Vagina (tissue), 2 donors: Measurements from ENCODE around the gene ZNF598. TPM values are rescaled to one million over a fixed set of nuclear protein-coding genes. Genes with fewer than 3 reads are reported as not detected.
"Not testable (repeated sequence)": the region's sequence is repeated elsewhere in the genome, so short reads cannot be mapped to it uniquely, and the experiment has no call there.

Experiments
- DNase-seq, 2 donors: peaks; one replicate each; pipeline ENCODE4 v3.0.0-alpha.2; 2017; ENCODE audit errors: extremely low spot score in 2 of 2
- H3K27ac ChIP-seq: fragments of 200-600 bp; sonication (generic); one replicate; pipeline ENCODE4 v1.5.1; 2019
- H3K27me3 ChIP-seq: fragments of 200-600 bp; sonication (generic); one replicate; pipeline ENCODE4 v1.5.1; 2019
- H3K36me3 ChIP-seq, 2 donors: fragments of 200-600 bp; sonication (generic); one replicate each; pipeline ENCODE4 v1.5.1; 2017 to 2019
- H3K4me1 ChIP-seq: fragments of 200-600 bp; sonication (generic); one replicate; pipeline ENCODE4 v1.5.1; 2019
- H3K4me3 ChIP-seq, 2 donors: fragments of 200-600 bp; sonication (generic); 1 replicate in 1 of 2; 2 replicates in 1 of 2; pipeline ENCODE4 v1.5.1; 2016 to 2019
- H3K9me3 ChIP-seq: fragments of 200-600 bp; sonication (generic); one replicate; pipeline ENCODE4 v1.5.1; 2019
- POLR2A ChIP-seq, 2 donors: fragments of 450-650 bp; IDR thresholded peaks; one replicate each; pipeline ENCODE4 v1.6.1; 2017; ENCODE audit warnings: antibody characterized with exemption in 2 of 2, mild to moderate bottlenecking in 2 of 2, moderate library complexity in 2 of 2
- POLR2AphosphoS5 ChIP-seq, 2 donors: sonication (generic); formaldehyde crosslinking; IDR thresholded peaks; one replicate each; pipeline ENCODE4 v1.9.0; 2017; ENCODE audit warnings: antibody characterized with exemption in 2 of 2, mild to moderate bottlenecking in 2 of 2, low read depth in 1 of 2; ENCODE audit not compliant: insufficient read depth in 1 of 2
- intact Hi-C: fragments of 100-400 bp; cut with DNase I; formaldehyde crosslinking; loops from one replicate; pipeline ENCODE4 v1.15.1; 2023
- total RNA-seq: library from RNA; depleted of rRNA; stranded (reverse); fragments of >200 nt; gene quantifications from one replicate; pipeline ENCODE4 v1.2.3, GENCODE V29; 2016
- TF ChIP-seq, protein P1 (sequence below), 3 experiments: fragments of 450-650 bp in 2 of 3; fragments of 200-600 bp in 1 of 3; sonication (generic) in 1 of 3; IDR thresholded peaks; one replicate each; pipeline ENCODE4 v1.5.1; 2017 to 2019; ENCODE audit warnings: antibody characterized with exemption in 3 of 3, mild to moderate bottlenecking in 2 of 3, moderate library complexity in 2 of 3

Gene ZNF598
- total RNA-seq, 1 donor from 2014 or later, result 51.8 TPM

DNA sequence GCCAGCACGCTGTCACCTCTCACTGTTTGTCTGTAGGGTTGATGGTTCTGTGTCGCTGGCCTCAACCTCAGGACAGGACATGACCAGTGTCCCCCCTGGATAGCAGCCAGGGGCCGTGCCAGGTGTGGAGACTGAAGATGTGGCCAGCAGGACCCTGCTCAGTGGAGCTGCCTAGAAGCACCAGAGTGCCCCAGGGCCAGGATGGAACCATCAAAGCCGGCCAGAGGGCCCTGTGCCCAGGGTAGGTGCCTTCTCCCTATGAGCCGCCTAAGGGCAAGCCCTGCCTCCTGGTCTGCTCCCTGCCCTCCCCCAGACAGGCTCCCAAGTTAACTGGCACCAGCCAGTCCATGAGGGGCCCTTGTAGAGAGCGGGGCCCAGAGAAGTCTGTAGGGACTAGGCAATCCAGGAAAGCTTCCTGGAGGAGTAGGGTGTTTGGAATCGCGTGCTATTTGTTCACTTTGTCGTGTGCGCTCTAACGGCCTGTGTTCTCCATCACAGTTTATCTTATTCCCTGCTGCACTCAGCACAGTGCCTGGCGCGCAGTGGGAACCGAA lies 50.8 kb downstream of the ZNF598 start:
- no peak for DNase-seq
- H3K4me1 ChIP-seq, result peaks cover 31% of the 10 kb centered on the region
- H3K27ac ChIP-seq, result peak overlapping the region; percentile 79
- no peaks in the 10 kb centered on the region for H3K9me3 ChIP-seq
- intact Hi-C loops, result no loop called here
- H3K4me3 ChIP-seq, result peak overlapping the region; percentile 73 to 81
- H3K27me3 ChIP-seq, result no peaks in the 10 kb centered on the region
- peaks cover 0 to 31% of the 10 kb centered on the region in 2 donors for H3K36me3 ChIP-seq
- no peak for TF ChIP-seq POLR2AphosphoS5 (IDR thresholded peaks at IDR 0.05; ENCODE audit: insufficient read depth in 1 of 2, low read depth in 1 of 2)
- TF ChIP-seq, protein P1, sequence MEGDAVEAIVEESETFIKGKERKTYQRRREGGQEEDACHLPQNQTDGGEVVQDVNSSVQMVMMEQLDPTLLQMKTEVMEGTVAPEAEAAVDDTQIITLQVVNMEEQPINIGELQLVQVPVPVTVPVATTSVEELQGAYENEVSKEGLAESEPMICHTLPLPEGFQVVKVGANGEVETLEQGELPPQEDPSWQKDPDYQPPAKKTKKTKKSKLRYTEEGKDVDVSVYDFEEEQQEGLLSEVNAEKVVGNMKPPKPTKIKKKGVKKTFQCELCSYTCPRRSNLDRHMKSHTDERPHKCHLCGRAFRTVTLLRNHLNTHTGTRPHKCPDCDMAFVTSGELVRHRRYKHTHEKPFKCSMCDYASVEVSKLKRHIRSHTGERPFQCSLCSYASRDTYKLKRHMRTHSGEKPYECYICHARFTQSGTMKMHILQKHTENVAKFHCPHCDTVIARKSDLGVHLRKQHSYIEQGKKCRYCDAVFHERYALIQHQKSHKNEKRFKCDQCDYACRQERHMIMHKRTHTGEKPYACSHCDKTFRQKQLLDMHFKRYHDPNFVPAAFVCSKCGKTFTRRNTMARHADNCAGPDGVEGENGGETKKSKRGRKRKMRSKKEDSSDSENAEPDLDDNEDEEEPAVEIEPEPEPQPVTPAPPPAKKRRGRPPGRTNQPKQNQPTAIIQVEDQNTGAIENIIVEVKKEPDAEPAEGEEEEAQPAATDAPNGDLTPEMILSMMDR (IDR thresholded peaks at IDR 0.05), result no peak
- no peak for TF ChIP-seq POLR2A (IDR thresholded peaks at IDR 0.05)

DNA sequence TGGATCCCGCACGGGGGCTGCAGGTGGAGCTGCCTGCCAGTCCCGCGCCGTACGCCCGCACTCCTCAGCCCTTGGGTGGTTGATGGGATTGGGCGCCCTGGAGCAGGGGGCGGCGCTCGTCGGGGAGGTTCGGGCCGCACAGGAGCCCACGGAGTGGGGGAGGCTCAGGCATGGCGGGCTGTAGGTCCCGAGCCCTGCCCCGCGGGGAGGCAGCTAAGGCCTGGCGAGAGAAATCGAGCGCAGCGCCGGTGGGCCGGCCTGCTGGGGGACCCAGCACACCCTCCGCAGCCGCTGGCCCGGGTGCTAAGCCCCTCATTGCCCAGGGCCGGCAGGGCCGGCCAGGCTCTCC lies 51.5 kb downstream of the ZNF598 start:
- H3K4me3 ChIP-seq, H3K27me3 ChIP-seq, H3K27ac ChIP-seq, H3K9me3 ChIP-seq, DNase-seq, intact Hi-C loops: not testable (repeated sequence)
- Histone ChIP-seq H3K4me1 (peaks cover 24% of the 10 kb centered on the region), H3K36me3 (peaks cover 0 to 25% of the 10 kb centered on the region in 2 donors)

DNA sequence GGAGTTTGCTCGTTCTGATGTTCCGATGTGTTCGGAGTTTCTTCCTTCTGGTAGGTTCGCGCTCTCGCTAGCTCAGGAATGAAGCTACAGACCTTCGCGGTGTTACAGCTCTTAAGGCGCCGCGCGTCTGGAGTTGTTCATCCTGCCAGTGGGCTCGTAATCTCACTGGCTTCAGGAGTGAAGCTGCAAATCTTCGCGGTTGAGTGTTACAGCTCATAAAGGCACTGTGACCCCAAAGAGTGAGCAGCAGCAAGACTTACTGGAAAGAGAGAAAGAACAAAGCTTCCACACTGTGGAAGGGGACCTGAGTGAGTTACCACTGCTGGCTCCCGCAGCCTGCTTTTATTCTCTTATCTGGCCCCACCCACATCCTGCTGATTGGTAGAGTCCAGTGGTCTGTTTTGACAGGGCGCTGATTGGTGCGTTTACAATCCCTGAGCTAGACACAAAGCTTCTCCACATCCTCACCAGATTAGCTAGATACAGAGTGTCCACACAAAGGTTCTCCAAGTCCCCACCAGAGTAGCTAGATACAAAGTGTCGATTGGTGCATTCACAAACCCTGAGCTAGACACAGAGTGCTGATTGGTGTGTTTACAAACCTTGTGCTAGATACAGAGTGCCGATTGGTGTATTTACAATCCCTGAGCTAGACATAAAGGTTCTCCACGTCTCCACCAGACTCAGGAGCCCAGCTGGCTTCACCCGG lies 52.0 kb downstream of the ZNF598 start:
- H3K27ac ChIP-seq, H3K4me3 ChIP-seq, DNase-seq, H3K27me3 ChIP-seq, H3K9me3 ChIP-seq, intact Hi-C loops: not testable (repeated sequence)
- H3K4me1 ChIP-seq, result peaks cover 21% of the 10 kb centered on the region
- H3K36me3 ChIP-seq, result peaks cover 0 to 20% of the 10 kb centered on the region in 2 donors

DNA sequence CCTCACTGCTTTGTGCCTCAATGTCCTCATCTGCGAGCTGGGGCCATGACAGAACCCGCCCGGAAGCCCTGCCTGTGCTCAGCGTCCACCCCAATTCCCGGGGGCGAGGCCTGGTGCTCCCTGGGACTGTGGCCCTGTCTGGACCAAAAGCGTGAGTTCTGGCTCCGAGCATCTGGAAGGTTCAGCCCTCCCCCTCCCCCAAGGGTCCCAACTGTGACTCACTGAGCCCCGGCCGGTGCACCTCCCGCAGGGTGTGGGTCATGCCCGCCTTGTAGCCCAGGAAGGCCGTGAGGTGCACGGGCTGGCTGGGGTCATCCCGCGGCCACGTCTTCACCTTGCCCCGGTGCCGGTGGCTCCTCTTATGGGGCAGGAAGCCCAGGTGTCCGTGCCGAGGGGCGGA lies 55.9 kb downstream of the ZNF598 start:
- TF ChIP-seq POLR2AphosphoS5 (IDR thresholded peaks at IDR 0.05; ENCODE audit: insufficient read depth in 1 of 2, low read depth in 1 of 2), result no peak
- TF ChIP-seq, protein P1 (IDR thresholded peaks at IDR 0.05), result no peak
- TF ChIP-seq POLR2A (IDR thresholded peaks at IDR 0.05), result no peak
- H3K4me3 ChIP-seq, result no peak overlapping the region
- no peak overlapping the region for H3K27ac ChIP-seq
- no peaks in the 10 kb centered on the region for H3K9me3 ChIP-seq
- intact Hi-C loops, result no loop called here
- H3K36me3 ChIP-seq, result no peaks in the 10 kb centered on the region
- H3K27me3 ChIP-seq, result no peaks in the 10 kb centered on the region
- no peak for DNase-seq
- H3K4me1 ChIP-seq, result no peaks in the 10 kb centered on the region

DNA sequence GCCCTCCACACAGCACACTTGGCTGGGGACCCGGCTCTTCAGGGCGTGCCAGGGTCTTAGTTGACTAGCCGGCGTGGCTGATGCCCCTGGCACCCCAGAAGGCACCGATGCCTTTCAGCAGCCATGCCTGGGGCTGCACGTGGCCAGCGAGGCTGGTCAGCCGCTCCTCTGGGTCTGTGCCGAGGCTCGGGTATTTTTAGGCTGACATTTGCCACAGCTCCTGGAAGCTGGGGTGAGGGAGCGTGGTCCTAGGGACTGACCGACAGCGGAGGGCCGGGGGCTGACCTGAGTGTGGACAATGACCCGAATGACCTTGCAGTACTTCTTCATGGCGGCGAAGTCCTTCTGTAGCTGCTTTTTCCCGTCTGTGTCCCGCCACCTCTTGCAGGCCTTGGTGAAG lies 59.1 kb downstream of the ZNF598 start:
- Histone ChIP-seq H3K9me3 (no peaks in the 10 kb centered on the region), H3K27ac (no peak overlapping the region), H3K4me3 (no peak overlapping the region), H3K36me3 (no peaks in the 10 kb centered on the region), H3K4me1 (no peaks in the 10 kb centered on the region), H3K27me3 (no peaks in the 10 kb centered on the region)
- TF ChIP-seq POLR2A (IDR thresholded peaks at IDR 0.05) (no peak), POLR2AphosphoS5 (IDR thresholded peaks at IDR 0.05; ENCODE audit: insufficient read depth in 1 of 2, low read depth in 1 of 2) (no peak)
- TF ChIP-seq, protein P1 (IDR thresholded peaks at IDR 0.05), result no peak
- no peak for DNase-seq
- intact Hi-C loops, result no loop called here

DNA sequence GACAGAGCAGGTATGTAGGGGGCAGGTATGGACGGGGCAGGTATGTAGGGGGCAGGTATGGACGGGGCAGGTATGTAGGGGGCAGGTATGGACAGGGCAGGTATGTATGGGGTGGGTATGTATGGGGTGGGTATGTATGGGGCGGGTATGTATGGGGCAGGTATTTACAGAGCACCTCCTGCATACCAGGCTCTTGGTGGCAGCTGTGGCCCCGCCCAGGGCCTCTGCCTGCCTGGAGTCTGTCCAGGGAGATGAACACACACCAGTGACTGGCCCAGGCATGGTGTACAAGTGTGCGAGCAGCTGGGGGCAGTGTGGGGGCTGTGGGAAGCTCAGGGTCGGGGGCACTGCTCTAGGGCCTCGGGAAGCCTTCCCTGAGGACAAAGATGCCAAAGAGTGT lies 59.6 kb downstream of the ZNF598 start:
- DNase-seq, result no peak
- no peak overlapping the region for H3K4me3 ChIP-seq
- H3K36me3 ChIP-seq, result no peaks in the 10 kb centered on the region
- intact Hi-C loops, result no loop called here
- H3K27me3 ChIP-seq, result no peaks in the 10 kb centered on the region
- H3K4me1 ChIP-seq, result no peaks in the 10 kb centered on the region
- H3K9me3 ChIP-seq, result no peaks in the 10 kb centered on the region
- no peak overlapping the region for H3K27ac ChIP-seq
- TF ChIP-seq POLR2AphosphoS5 (IDR thresholded peaks at IDR 0.05; ENCODE audit: insufficient read depth in 1 of 2, low read depth in 1 of 2), result no peak
- no peak for TF ChIP-seq POLR2A (IDR thresholded peaks at IDR 0.05)
- TF ChIP-seq, protein P1 (IDR thresholded peaks at IDR 0.05), result no peak
